DMS53 treated with DMSO at 0.1 percent for 48 hours (cell line): ENCODE data around the gene TNFRSF9.

Source experiments
- DNase-seq: peaks from one replicate; lab custom pipeline; 2025; ENCODE audit not compliant: unreplicated experiment; lab: John Stamatoyannopoulos, UW

Gene TNFRSF9

GRCh38 chr1:7878027-7878426 is 62.6 kb downstream of the TNFRSF9 start:
- DNase-seq = no peak

GRCh38 chr1:7873801-7874795 is 66.5 kb downstream of the TNFRSF9 start:
- no peak for DNase-seq

GRCh38 chr1:7871136-7871535 is 69.5 kb downstream of the TNFRSF9 start:
- DNase-seq = no peak

- DNase-seq = no peak
These were observed 71.3 kb downstream of the TNFRSF9 start for GRCh38 chr1:7869136-7869920.

GRCh38 chr1:7868070-7868780 is 72.4 kb downstream of the TNFRSF9 start:
- no peak for DNase-seq

DNA sequence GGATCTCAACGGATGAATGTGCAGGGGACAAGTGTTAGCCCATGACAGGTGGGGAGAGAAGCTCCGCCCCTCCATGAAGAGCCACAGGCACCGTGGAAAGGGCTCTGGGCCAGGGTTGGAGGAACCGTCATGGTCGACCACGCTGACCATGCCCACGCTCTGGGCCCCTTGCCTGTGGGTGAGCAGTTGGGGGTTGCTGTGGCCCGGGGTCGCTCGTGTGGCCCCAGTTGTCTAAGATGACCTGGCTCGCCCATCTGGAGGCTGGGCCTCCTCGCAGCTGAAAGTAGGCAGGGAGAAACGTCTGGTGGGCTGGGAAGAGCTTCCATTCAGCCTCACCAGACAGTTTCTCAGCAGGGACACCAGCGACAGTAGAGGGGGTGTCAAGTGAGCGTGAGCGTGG is 74.7 kb downstream of the TNFRSF9 start:
- no peak for DNase-seq
